ENCODE data around the gene PTMS. TPM values are rescaled to one million over a fixed set of nuclear protein-coding genes. Genes with fewer than 3 reads are reported as not detected.

The PTMS gene
- total RNA-seq, 1 experiment from 2014 or later, result 126 TPM

DNA sequence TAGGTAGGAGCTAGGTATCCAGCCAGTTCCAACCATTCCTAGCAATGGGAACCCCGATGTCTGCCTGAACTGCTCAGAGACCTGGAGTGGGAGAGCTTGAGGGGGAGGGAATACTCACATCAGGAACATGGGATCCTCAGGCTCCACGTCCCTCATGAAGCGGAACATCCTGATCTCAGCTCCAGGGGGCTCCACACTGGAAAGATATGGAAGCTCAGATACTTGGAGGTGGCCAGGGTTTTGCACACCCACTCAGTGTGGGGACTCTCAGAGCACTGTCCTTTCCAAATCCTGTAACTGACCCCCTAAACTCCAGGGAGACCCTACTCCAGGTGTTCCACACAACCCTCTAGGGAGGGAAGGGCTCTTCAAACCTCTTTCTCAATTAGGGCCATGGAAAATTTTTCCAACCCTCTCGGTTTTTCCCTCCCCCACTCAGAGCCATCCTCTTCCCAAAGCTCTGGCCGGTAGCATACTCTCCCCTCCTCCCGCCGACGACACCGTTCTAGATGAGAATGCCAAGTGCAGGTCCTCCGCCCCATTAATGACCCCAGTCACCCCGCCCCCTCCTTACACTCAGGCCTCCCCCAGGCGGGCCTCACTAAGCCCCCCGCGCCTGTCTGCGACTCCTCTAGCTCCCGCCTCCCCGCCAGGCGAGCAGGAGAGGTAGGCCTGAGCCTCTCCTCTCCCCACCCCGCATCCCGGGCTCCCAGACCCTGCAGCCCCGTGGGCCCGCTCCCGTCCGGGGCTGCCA is 13.8 kb upstream of the PTMS start:
- DNase-seq (ENCODE audit: low read depth), result peak; percentile 58

DNA sequence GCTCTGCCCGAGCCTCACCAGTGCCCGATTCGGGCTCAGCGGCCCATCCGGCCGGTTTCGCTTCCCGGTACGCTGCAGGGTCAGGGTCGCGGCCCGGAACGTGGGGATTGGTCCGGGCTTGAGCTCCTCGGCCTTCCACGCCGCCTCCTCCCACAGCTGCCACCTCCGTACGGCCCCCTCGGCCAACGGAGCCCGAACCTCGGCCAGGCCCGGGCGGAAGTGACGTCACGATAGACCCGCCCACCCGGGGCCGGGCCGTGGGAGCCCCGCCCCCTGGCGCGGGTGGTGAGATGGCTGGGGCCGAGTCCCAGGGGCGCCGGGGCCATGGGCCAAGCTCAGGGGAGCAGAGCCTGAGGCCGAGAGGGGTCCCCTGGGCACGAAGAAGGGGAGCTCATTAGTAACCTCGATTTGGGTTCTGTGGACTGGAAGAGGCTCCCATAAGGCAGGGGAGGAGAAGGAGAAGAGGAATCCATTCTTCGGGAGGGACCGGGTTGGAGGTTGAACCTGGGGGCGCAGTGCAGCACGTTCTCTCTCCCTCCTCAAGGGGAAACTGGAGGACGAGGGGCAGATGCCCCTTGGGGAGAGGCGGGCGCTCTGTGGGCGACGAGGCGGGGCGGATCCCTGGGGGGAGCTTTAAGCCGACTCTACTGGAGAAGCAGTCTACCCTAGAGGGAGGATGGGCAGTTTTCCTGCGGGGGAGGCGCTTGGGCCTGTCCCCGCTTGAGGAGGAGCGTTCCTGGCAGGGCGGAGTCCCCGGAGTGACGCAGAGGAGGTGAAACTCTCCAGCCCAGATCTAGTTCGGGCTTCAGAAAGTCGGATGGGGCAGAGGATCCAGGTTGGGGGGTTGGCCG is 13.0 kb upstream of the PTMS start, which contains the start of gene MLF2:
Gene MLF2 (minus strand): TSS at position 221 of the 851 bp plus-strand sequence. CDS start 807 bp downstream, outside the sequence.
- peak; percentile 98 for DNase-seq (ENCODE audit: low read depth)

GRCh38 chr12:6753772-6754356 is 12.3 kb upstream of the PTMS start:
- DNase-seq (ENCODE audit: low read depth), result no peak

GRCh38 chr12:6754411-6754810 is 11.8 kb upstream of the PTMS start:
- no peak for DNase-seq (ENCODE audit: low read depth)

- DNase-seq (ENCODE audit: low read depth), result no peak
These were observed 9.0 kb upstream of the PTMS start for GRCh38 chr12:6757028-6757690.

DNA sequence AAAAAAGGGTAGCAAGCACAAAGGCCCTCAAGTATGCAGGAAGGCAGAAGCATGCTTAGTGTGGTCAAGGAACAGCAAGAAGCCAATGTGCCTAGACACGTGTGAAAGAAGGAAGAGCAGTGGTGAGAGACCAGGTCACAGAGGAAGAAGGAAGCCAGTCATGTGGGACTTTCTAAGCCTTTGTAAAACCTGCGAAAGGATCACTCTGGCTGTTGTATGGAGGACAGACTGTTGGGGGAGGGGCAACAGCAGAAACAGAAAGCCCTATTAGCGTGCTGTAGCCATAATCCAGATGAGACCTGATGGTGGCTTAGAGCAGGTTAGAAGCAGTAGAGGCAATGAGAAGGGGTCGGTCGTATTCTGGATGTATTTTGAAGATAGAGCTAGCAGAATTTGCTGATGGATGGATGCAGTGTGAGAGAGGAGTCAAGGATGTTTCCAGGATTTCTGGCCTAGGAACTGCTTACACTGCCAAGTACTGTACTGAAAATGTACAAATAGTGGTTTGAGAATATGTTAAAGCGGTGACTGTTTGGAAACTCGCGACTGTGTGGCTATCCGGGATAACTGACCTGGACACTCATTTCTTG is 7.6 kb upstream of the PTMS start:
- DNase-seq (ENCODE audit: low read depth), result no peak

DNA sequence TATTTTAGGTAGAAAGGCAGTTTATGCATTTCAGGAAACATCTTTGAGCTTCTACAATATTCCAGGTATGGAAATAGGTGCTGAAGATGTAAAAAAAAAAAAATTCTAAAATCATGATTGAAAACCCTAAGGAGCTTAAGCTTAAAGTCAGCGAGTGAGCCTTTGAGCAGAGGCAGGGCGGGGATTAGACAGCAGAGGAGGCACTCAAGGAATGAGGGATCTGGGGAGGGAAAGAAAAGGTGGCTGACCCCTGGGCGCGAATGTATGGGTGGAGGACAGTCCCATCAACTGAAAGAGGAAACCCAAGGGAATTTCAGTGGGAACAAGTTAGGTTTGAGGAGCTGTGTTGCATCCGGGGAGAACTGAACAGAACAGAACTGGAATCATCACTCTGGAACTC is 6.4 kb upstream of the PTMS start:
- DNase-seq (ENCODE audit: low read depth), result no peak

DNA sequence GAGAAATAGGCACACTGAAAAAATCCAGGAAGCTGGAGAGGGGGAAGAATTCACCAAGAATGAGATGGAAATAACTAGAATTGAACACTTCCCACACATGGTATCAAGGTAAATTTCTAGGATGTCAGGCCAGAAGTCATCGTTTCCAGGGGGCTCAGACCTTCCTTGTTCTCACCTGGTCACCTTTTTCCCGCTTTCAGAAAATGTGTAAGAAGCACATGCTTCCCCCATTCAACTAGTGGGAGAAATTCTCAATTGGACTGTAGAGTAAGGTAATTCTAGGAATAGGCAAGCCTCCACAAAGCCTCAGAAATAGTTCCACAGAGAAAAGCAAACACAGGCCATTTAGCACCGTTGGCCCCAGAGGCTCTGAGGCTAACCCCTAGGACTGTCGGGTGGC is 2.8 kb upstream of the PTMS start:
- no peak for DNase-seq (ENCODE audit: low read depth)

DNA sequence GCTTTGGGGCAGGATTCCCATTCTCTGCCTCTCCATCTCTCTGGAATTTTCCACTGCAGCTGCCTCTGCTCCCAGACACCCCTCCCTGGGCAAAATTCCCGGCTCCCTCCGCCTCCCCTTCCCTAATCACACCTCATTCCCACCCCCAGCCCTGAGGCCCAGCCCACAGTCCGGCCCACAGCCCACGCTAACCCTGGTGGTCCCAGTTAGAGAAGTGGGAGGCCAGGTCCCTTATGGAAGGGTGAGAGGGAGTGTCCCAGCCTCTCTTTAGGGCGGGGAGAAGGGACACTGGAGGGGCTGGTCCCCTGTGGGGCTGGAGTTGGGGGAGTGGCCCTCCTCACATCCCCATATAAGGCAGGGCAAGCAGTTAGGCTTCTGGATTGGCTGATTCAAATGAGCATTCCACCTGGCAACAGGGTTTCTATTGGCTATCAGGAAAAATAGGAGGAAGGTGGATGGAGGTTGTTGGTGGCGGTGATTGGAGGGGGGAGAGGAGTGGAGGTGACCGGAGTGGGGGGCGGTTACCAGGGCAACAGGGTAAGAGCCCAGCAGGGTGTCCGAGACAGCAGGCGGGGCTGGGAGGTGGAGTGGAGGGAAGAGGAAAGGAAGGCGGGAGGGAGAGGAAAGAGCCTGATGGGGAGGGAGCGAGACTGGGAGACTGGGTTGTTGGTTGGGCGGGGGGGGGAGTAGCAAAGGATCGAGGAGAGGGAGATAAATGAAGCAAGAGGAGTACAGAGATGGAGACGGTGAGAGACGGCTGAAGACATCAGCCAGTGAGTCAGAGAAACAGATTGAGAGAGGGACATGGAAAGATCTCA is 1.9 kb upstream of the PTMS start:
- peak; percentile 100 for DNase-seq (ENCODE audit: low read depth)

DNA sequence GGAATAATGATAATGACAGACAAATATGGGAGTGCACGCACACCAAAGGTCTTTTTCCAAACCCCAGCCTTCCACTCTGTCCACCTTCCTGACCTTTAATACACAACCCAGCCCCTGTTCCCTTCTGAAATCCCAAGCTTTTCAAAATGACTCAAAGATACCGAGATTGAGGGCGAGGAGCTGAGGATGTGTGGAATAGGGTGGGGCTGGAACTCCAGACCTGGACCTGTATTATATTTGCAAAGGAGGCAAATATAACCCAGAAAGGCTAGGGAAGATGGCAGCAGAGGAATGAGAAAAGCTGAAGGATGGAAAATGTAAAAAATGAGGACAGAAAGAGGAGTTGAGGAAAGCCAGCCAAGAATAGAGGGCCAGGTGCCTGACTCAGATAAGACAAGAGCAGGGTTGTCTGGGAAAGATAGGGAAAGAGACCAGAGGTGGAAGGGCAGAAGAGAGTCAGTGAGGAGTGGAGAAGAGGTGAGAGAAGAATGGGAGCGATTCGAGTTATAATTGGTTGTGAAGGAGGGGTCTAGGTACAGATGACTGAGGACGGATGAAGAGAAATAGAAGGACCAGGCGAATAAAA is 1.0 kb upstream of the PTMS start:
- DNase-seq (ENCODE audit: low read depth), result peak; percentile 23

- DNase-seq (ENCODE audit: low read depth), result peak; percentile 62
These were observed 637 bp downstream of the PTMS start for GRCh38 chr12:6766651-6767349.

DNA sequence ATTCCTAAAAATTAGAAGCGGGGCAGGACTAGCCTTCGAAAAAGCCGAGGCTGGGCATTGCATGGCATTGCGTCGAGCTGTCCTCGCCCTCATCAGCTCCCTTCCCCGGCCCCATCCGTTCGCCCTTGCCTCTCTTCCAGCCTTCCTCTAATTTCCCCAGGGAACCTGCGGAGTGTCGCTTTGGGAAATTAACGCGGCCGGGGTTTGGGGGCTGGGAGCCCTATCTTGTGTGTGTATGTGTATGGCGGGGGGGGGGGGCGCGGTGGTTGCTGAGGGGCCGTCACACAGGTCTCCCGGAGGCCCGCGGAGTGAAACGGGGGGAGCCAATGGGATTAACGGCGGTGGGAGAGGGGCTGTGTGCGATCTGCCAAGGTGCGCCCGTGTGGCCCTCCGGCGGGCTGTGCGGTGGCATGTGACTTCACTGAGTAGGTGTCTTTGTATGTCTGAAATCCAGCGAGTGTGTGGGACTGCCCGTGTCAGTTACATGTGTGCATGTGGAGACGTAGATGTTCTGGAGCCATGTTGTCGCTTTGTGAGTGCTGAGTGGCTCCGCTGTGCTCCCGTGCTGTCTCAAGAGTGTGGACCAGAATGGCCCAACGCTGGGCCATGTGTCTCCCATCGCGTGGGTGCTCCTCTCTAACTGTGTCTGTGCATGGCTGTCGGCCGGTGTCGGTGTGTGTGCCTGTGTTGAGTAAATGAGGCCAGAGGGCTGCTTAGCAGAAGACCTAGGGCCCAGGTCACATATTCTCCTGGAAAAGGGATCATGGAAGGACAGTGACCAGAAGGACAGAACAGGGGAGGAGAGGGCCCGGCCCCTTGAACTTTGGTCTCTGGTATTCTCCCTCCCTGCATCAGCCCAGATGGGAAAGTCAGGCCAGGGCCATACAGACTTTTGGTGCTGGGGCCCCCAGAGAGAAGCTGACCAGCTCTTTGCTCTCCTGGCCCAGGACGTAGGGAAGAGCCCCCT is 1.5 kb downstream of the PTMS start:
- no peak for DNase-seq (ENCODE audit: low read depth)

GRCh38 chr12:6768437-6768914 is 2.3 kb downstream of the PTMS start:
- DNase-seq (ENCODE audit: low read depth), result no peak

DNA sequence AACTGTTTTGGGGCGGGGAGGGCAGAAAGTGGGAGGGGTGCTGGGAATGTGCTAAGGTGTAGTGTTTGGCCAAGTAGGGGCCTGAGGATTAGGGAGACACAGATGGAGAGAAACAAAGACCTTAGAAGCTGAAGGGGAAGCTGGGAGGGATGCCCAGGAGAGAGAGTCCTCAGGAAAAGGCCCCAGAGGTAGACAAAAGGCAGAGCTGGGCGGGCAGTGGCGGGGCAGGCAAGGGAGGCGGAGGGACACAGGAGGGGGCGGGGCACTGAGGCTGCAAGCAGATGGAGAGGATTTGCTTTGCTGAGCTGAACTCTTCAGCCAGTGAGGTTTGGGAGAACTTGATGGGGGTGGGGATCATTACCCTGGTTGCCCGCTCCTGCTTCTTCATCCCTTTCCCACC is 2.8 kb downstream of the PTMS start:
- DNase-seq (ENCODE audit: low read depth), result peak; percentile 24

DNA sequence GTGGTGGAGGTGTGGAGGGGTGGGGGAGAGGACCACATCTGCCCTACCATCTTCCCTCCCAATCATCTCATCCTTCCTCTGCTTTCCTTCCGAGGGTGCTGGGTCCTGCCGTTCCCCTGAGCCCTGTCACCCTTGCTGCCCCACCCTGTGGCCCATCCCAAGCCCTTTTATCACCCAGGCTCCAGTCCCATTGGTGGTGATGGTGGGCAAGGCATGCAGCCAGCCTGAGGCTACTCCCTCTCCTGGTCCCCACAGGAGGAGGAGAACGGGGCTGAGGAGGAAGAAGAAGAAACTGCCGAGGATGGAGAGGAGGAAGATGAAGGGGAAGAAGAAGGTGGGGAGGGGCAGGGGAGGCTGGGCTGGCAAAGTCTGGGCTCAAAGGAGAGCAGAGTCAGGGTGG is 3.5 kb downstream of the PTMS start:
- no peak for DNase-seq (ENCODE audit: low read depth)

- DNase-seq (ENCODE audit: low read depth), result no peak
These were observed 3.9 kb downstream of the PTMS start for GRCh38 chr12:6770094-6770493.

- no peak for DNase-seq (ENCODE audit: low read depth)
These were observed 4.4 kb downstream of the PTMS start for GRCh38 chr12:6770600-6770999.

- DNase-seq (ENCODE audit: low read depth), result no peak
These were observed 4.9 kb downstream of the PTMS start for GRCh38 chr12:6771091-6771495.
